HG03095 (cell line): ENCODE measurements around the gene SERGEF.
A peak's percentile ranks its signal among the peaks of the same experiment; 100 is the strongest.

Experiments
- ATAC-seq: cut with Tn5 transposase; IDR thresholded peaks from one replicate; pipeline ENCODE4 v1.9.1; 2021; ENCODE audit warnings: moderate library complexity; ENCODE audit not compliant: unreplicated experiment

The SERGEF gene

GRCh38 chr11:18012906-18013781, at the start of gene SERGEF:
TSS of gene SERGEF (minus strand) at chr11:18013047. CDS start at chr11:18013010, 37 bp downstream.
- ATAC-seq = peak; percentile 94

- ATAC-seq = no peak
These were observed 48.5 kb upstream of the SERGEF start for GRCh38 chr11:18061351-18061750.

GRCh38 chr11:18056561-18057181, 43.8 kb upstream of the SERGEF start:
- ATAC-seq = no peak

- ATAC-seq = no peak
These were observed 41.8 kb upstream of the SERGEF start for GRCh38 chr11:18054511-18055103.

- ATAC-seq = no peak
These were observed 38.0 kb upstream of the SERGEF start for GRCh38 chr11:18050848-18051247.

- no peak for ATAC-seq
These were observed 33.4 kb upstream of the SERGEF start, which contains the start of gene TPH1 for GRCh38 chr11:18046116-18046777. TSS of gene TPH1 (minus strand) at chr11:18046269. CDS start at chr11:18040762, 5,507 bp downstream.

GRCh38 chr11:18036456-18036855, 23.6 kb upstream of the SERGEF start:
- ATAC-seq = no peak

- ATAC-seq = no peak
These were observed 14.6 kb upstream of the SERGEF start for GRCh38 chr11:18027475-18027874.

GRCh38 chr11:18022419-18022818, 9.6 kb upstream of the SERGEF start:
- no peak for ATAC-seq

- no peak for ATAC-seq
These were observed 6.8 kb upstream of the SERGEF start for GRCh38 chr11:18019650-18020049.

- ATAC-seq = no peak
These were observed 3.9 kb upstream of the SERGEF start for GRCh38 chr11:18016789-18017188.

- no peak for ATAC-seq
These were observed 2.0 kb upstream of the SERGEF start for GRCh38 chr11:18014876-18015275.

- ATAC-seq = no peak
These were observed 1.1 kb upstream of the SERGEF start for GRCh38 chr11:18013790-18014507.

GRCh38 chr11:18012122-18012905, 533 bp downstream of the SERGEF start:
- peak; percentile 6 for ATAC-seq

- ATAC-seq = no peak
These were observed 1.2 kb downstream of the SERGEF start for GRCh38 chr11:18011633-18012032.

GRCh38 chr11:18010977-18011586, 1.8 kb downstream of the SERGEF start:
- no peak for ATAC-seq

GRCh38 chr11:18010121-18010670, 2.7 kb downstream of the SERGEF start:
- no peak for ATAC-seq

- ATAC-seq = no peak
These were observed 7.3 kb downstream of the SERGEF start for GRCh38 chr11:18005376-18006129.
